Testis (tissue), 3 donors: ENCODE results near the gene WDR20. TPM values are rescaled to one million over a fixed set of nuclear protein-coding genes. Genes with fewer than 3 reads are reported as not detected.

Experiments used
- DNase-seq: peaks from one replicate; pipeline ENCODE4 v3.0.0-alpha.2; 2019
- H3K27ac ChIP-seq, 2 donors: fragments of 200-600 bp; sonication (generic); one replicate each; pipeline ENCODE4 v1.5.1; 2019
- H3K27me3 ChIP-seq: fragments of 200-600 bp; sonication (generic); one replicate; pipeline ENCODE4 v1.5.1; 2019
- H3K36me3 ChIP-seq: fragments of 200-600 bp; sonication (generic); one replicate; pipeline ENCODE4 v1.5.1; 2017; ENCODE audit warnings: low read depth; ENCODE audit errors: missing control alignments
- H3K4me1 ChIP-seq: fragments of 200-600 bp; sonication (generic); one replicate; pipeline ENCODE4 v1.5.1; 2019
- H3K4me3 ChIP-seq, 2 donors: fragments of 200-600 bp; sonication (generic); one replicate each; pipeline ENCODE4 v1.5.1; 2017 to 2019
- H3K9me3 ChIP-seq: fragments of 200-600 bp; sonication (generic); one replicate; pipeline ENCODE4 v1.5.1; 2017
- CTCF ChIP-seq, 3 experiments: fragments of 450-650 bp in 2 of 3; fragments of 200-600 bp in 1 of 3; sonication (generic) in 1 of 3; IDR thresholded peaks; one replicate each; pipeline ENCODE4 v1.5.1; 2016 to 2019; ENCODE audit warnings: antibody characterized with exemption in 3 of 3, mild to moderate bottlenecking in 2 of 3, moderate library complexity in 1 of 3
- POLR2A ChIP-seq: fragments of 450-650 bp; IDR thresholded peaks from one replicate; pipeline ENCODE4 v1.6.1; 2017; ENCODE audit warnings: antibody characterized with exemption, mild to moderate bottlenecking, moderate library complexity
- WGBS, 2 donors: methylation state at CpG; one replicate each; pipeline ENCODE4 v1.1.5; 2018; 5-methylcytosine and 5-hydroxymethylcytosine counted together
- intact Hi-C: fragments of 100-400 bp; cut with DNase I; formaldehyde crosslinking; loops from one replicate; pipeline ENCODE4 v1.15.1; 2023; ENCODE audit warnings: low total_unique reads
- polyA plus RNA-seq: library from polyadenylated mRNA; stranded (reverse); fragments of 350-450 nt; fragmentation: Illumina TruSeq; extraction: RNeasy Lipid Tissue Mini Kit (QIAGEN cat#74804); gene quantifications from one replicate; pipeline ENCODE4 v1.2.3, GENCODE V29; 2014; ENCODE audit warnings: low read depth, low replicate concordance; ENCODE audit not compliant: insufficient read depth
- total RNA-seq, 2 donors: library from RNA; depleted of rRNA; stranded (reverse); fragments of >200 nt; gene quantifications; one replicate each; pipeline ENCODE4 v1.2.3, GENCODE V29; 2016

WDR20 gene
- total and polyA plus RNA-seq, 3 donors from 2014 or later: 46.5 to 69.2 (median 56.4) TPM

- Histone ChIP-seq H3K36me3 (no peaks in the 10 kb centered on the region), H3K27ac (no peak overlapping the region), H3K9me3 (no peaks in the 10 kb centered on the region), H3K27me3 (no peaks in the 10 kb centered on the region), H3K4me3 (no peak overlapping the region), H3K4me1 (peaks cover 16% of the 10 kb centered on the region)
- WGBS, 2 donors: 90% methylated on average over 9 of the region's 9 CpGs
- no peak for DNase-seq
- intact Hi-C loops: no loop called here
- TF ChIP-seq CTCF (IDR thresholded peaks at IDR 0.05) (no peak), POLR2A (no peak)
These were observed 61.6 kb downstream of the WDR20 start for GRCh38 chr14:102201353-102201738.

- intact Hi-C loops: no loop called here
- Histone ChIP-seq H3K27me3 (no peaks in the 10 kb centered on the region), H3K27ac (no peak overlapping the region), H3K4me1 (peaks cover 11% of the 10 kb centered on the region), H3K4me3 (no peak overlapping the region), H3K9me3 (no peaks in the 10 kb centered on the region), H3K36me3 (no peaks in the 10 kb centered on the region)
- WGBS, 2 donors: 87 to 90% methylated on average over 4 of the region's 4 CpGs
- no peak for TF ChIP-seq POLR2A
- no peak for DNase-seq
These were observed 62.1 kb downstream of the WDR20 start for GRCh38 chr14:102201776-102202175.

- intact Hi-C loops: no loop called here
- TF ChIP-seq CTCF (IDR thresholded peaks at IDR 0.05): no peak
- TF ChIP-seq POLR2A: no peak
- no peak overlapping the region for H3K27ac ChIP-seq
- H3K4me1 ChIP-seq: peaks cover 3% of the 10 kb centered on the region
- no peaks in the 10 kb centered on the region for H3K27me3 ChIP-seq
- WGBS, 2 donors: 90 to 91% methylated on average over 3 of the region's 3 CpGs
- H3K4me3 ChIP-seq: no peak overlapping the region
- no peaks in the 10 kb centered on the region for H3K36me3 ChIP-seq
- H3K9me3 ChIP-seq: no peaks in the 10 kb centered on the region
- DNase-seq: no peak
These were observed 63.2 kb downstream of the WDR20 start for GRCh38 chr14:102202944-102203343.

- H3K27me3 ChIP-seq: no peaks in the 10 kb centered on the region
- no peak for DNase-seq
- H3K36me3 ChIP-seq: no peaks in the 10 kb centered on the region
- no peak overlapping the region for H3K4me3 ChIP-seq
- H3K9me3 ChIP-seq: no peaks in the 10 kb centered on the region
- intact Hi-C loops: no loop called here
- H3K27ac ChIP-seq: no peak overlapping the region
- peaks cover 3% of the 10 kb centered on the region for H3K4me1 ChIP-seq
- WGBS, 2 donors: 76 to 85% methylated on average over 6 of the region's 6 CpGs
- no peak for TF ChIP-seq CTCF (IDR thresholded peaks at IDR 0.05)
These were observed 63.7 kb downstream of the WDR20 start for GRCh38 chr14:102203382-102203781.

GRCh38 chr14:102205560-102205959, 65.9 kb downstream of the WDR20 start:
- Histone ChIP-seq H3K4me3 (no peak overlapping the region), H3K27me3 (no peaks in the 10 kb centered on the region), H3K4me1 (no peaks in the 10 kb centered on the region), H3K36me3 (no peaks in the 10 kb centered on the region), H3K27ac (no peak overlapping the region), H3K9me3 (no peaks in the 10 kb centered on the region)
- no peak for DNase-seq
- TF ChIP-seq CTCF (IDR thresholded peaks at IDR 0.05): no peak
- TF ChIP-seq POLR2A: no peak
- 91 to 92% methylated on average over 5 of the region's 5 CpGs for whole genome bisulfite sequencing, 2 donors
- intact Hi-C loops: no loop called here
